NT2/D1 (cell line): ENCODE results near the gene RBPMS2.

Experiments
- DNase-seq: peaks from one replicate; pipeline ENCODE4 v3.0.0-alpha.2; 2011; ENCODE audit warnings: low read depth, low spot score
- H3K27me3 ChIP-seq: 2 replicates; pipeline ENCODE4 v1.6.0; 2011; ENCODE audit warnings: mild to moderate bottlenecking; ENCODE audit not compliant: insufficient read length, insufficient read depth
- H3K36me3 ChIP-seq: 2 replicates; pipeline ENCODE4 v1.6.1; 2011; ENCODE audit warnings: mild to moderate bottlenecking, low read length, mixed read lengths; ENCODE audit not compliant: insufficient read depth, insufficient read length
- H3K4me1 ChIP-seq: 2 replicates; pipeline ENCODE4 v1.5.1; 2011; ENCODE audit not compliant: insufficient read depth, insufficient read length
- H3K4me3 ChIP-seq: 2 replicates; pipeline ENCODE4 v1.5.1; 2011; ENCODE audit warnings: low read depth; ENCODE audit not compliant: insufficient read length
- H3K9ac ChIP-seq: 2 replicates; pipeline ENCODE4 v1.6.0; 2011; ENCODE audit warnings: low read depth; ENCODE audit not compliant: insufficient read length
- H3K9me3 ChIP-seq: 2 replicates; pipeline ENCODE4 v1.5.1; 2011; ENCODE audit warnings: mild to moderate bottlenecking, low read length; ENCODE audit not compliant: insufficient read depth
- SUZ12 ChIP-seq: IDR thresholded peaks from 2 replicates; pipeline ENCODE4 v1.6.1; 2011; ENCODE audit not compliant: insufficient read length, insufficient read depth; ENCODE audit errors: extremely low read depth
- YY1 ChIP-seq: IDR thresholded peaks from 2 replicates; pipeline ENCODE4 v1.6.1; 2011; ENCODE audit not compliant: insufficient read length, insufficient read depth
- ZNF274 ChIP-seq: IDR thresholded peaks from 2 replicates; pipeline ENCODE4 v1.6.1; 2011; ENCODE audit warnings: mild to moderate bottlenecking, low read depth, low read length

The RBPMS2 gene

DNA sequence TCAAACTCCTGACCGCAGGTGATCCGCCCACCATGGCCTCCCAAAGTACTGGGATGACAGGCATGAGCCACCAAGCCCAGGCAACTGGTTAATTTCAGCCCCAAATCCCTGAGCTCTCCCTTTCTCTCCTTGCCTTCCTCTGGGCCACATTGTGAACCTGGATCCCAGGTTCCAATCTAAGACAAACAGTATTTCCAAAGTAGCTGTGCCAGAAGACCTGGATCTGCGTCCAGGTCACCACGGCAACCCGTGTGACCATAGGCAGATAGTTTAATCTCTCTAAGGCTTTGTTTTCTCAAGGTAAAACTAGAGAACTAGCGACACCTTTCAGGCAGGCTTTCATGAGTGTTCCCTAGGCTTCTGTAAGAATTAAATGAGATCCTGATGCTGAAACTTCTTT lies 5.9 kb upstream of the RBPMS2 start:
- TF ChIP-seq ZNF274 (no peak), SUZ12 (no peak), YY1 (no peak)
- Histone ChIP-seq H3K4me3 (no peak overlapping the region), H3K36me3 (no peaks in the 10 kb centered on the region), H3K4me1 (peaks cover 9% of the 10 kb centered on the region), H3K9me3 (no peaks in the 10 kb centered on the region), H3K27me3 (no peaks in the 10 kb centered on the region), H3K9ac (no peak overlapping the region)
- DNase-seq = no peak

DNA sequence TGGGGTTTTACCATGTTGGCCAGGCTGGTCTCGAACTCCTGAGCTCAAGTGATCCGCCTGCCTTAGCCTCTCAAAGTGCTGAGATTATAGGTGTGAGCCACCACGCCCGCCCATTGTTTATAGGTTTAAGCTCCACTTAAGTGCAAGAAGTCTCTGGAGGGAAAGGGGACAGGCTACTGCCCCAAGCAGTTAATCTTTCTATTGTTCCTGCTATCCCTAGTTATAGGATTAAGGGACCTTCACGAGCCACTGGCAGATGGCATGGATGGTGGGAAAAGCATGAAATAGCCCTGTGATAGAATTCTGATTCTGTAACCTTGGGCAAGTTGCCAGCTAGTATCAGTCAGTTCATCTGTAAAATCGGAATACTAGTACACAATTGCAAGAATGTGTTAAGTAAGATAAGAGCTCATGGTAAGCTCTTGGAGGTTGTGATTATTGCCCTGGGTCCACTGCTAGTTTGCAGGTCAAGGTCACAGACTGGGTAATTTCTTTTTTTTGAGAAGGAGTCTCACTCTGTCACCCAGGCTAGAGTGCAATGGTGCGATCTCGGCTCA lies 5.3 kb upstream of the RBPMS2 start:
- no peaks in the 10 kb centered on the region for H3K27me3 ChIP-seq
- no peak for TF ChIP-seq YY1
- no peak for TF ChIP-seq SUZ12
- no peak for TF ChIP-seq ZNF274
- no peak overlapping the region for H3K4me3 ChIP-seq
- H3K9ac ChIP-seq = no peak overlapping the region
- H3K4me1 ChIP-seq = peaks cover 11% of the 10 kb centered on the region
- H3K36me3 ChIP-seq = no peaks in the 10 kb centered on the region
- H3K9me3 ChIP-seq = no peaks in the 10 kb centered on the region
- DNase-seq = no peak

DNA sequence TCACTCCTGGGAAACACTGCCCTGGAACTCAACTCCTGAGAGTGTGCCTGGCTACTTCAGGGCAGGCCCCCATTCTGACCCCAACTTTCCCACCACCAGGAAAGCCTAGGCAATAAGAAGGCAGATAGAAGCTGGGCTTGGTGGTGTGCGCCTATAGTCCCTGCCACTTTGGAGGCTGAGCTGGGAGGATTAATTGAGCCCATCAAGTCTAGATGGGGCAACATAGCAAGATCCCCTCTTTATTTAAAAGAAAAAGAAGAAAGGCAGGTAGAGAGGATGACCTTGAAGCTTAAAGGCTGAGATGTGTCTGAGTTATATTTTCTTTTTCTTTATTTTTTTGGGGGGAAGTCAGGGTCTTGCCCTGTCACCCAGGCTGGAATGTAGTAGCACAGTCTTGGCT lies 4.2 kb upstream of the RBPMS2 start:
- H3K9ac ChIP-seq = no peak overlapping the region
- peaks cover 11% of the 10 kb centered on the region for H3K4me1 ChIP-seq
- no peaks in the 10 kb centered on the region for H3K36me3 ChIP-seq
- no peak for DNase-seq
- TF ChIP-seq SUZ12 = no peak
- no peak for TF ChIP-seq ZNF274
- TF ChIP-seq YY1 = no peak
- H3K4me3 ChIP-seq = no peak overlapping the region
- no peaks in the 10 kb centered on the region for H3K9me3 ChIP-seq
- H3K27me3 ChIP-seq = no peaks in the 10 kb centered on the region

DNA sequence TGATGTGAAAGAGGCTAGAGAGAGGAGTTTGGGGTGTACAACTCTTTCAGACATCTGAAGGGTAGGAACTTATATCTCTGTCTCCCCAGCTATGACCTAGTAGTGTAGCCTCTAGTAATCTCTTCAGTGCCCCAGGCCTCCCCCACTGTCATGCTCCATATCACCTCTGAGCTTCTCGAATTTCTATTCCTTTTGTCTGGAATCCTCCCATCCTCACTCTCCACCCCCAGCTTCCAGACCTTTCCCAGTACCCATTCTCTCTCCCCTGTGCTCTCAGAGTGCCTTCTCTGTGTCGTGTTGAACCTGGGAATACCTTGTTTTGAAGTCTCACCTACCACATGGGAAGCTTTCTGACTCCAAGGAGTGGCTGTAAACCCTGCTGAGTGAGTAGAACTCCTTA lies 3.6 kb upstream of the RBPMS2 start:
- Histone ChIP-seq H3K9ac (peak overlapping the region; percentile 29), H3K27me3 (no peaks in the 10 kb centered on the region), H3K36me3 (no peaks in the 10 kb centered on the region), H3K4me1 (peaks cover 11% of the 10 kb centered on the region), H3K4me3 (no peak overlapping the region), H3K9me3 (no peaks in the 10 kb centered on the region)
- TF ChIP-seq YY1 (no peak), SUZ12 (no peak), ZNF274 (no peak)
- DNase-seq = no peak

DNA sequence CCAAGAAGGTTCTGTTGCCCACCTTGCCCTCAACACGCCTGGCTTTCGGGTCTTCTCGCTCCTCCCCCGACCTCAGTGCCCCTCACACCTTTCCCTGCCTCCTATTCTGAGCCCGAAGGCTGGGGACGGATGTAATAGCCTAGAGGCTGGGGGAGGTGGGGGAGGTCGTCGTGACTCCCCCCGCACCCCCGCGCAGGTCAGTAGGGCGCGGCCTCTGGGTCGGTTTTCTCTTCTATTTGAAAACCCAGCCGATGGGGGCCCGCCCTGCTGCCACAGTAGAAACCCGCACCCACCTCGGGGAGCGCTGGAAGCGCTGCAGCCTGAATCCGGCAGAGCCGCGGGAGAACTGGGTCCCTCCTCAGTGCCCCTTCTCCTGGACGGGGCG lies 1.0 kb upstream of the RBPMS2 start:
- peak overlapping the region; percentile 81 for H3K9ac ChIP-seq

DNA sequence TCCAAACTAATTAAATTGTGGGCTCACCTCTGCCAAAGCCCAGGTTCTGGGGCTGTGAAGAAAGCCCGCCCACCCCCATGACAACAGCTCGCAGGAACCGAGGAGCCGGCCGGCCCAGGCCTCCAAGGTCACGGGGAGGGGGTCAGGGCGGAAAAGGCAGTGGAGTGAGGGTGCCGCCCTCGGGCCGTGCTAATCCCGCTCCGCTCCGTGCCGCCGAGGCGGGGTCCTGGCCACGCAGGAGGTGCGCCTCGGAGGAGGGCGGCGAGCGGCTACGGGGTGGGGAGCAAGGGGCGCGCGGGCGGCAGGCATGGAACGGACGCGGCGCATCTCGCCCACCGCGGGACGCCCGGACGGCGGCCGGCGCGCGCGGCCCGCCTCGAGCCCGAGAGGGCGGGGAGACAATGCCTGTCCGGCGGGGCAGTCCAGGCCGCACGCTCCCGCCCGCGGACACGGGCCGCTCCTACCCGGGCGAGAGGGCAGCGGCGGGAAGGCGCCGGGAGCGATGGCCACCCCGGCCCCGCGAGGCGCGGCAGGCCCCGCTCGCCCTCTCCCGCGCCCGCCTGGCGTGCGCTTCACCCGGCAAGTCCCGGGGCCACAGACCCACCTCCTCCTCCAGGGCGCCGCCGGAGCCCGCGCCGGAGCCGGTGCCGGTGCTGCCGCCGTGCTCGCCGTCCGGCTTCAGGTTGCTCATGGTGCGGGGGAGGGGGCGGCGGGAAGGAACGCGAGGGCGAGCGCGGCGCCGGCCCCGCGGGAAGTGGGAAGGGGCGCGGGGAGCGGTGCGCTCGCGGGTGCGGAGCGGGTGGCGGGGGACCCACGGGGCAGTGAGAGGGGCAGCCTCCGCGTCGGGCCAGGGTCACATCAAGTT lies 528 bp downstream of the RBPMS2 start:
- Histone ChIP-seq H3K9me3 (no peaks in the 10 kb centered on the region), H3K27me3 (no peaks in the 10 kb centered on the region), H3K9ac (peak overlapping the region; percentile 91), H3K4me1 (peaks cover 19% of the 10 kb centered on the region), H3K4me3 (peak overlapping the region; percentile 80), H3K36me3 (peaks cover 12% of the 10 kb centered on the region)
- no peak for DNase-seq
- TF ChIP-seq SUZ12 (no peak), YY1 (no peak), ZNF274 (no peak)

More for the DNA sequence above, 1.0 kb upstream of the RBPMS2 start:
- no peak for TF ChIP-seq SUZ12
- no peak for TF ChIP-seq YY1
- no peak for TF ChIP-seq ZNF274
- H3K4me3 ChIP-seq = peak overlapping the region; percentile 55
- H3K4me1 ChIP-seq = peaks cover 16% of the 10 kb centered on the region
- no peaks in the 10 kb centered on the region for H3K27me3 ChIP-seq
- no peaks in the 10 kb centered on the region for H3K9me3 ChIP-seq
- no peak for DNase-seq
- peaks cover 12% of the 10 kb centered on the region for H3K36me3 ChIP-seq

DNA sequence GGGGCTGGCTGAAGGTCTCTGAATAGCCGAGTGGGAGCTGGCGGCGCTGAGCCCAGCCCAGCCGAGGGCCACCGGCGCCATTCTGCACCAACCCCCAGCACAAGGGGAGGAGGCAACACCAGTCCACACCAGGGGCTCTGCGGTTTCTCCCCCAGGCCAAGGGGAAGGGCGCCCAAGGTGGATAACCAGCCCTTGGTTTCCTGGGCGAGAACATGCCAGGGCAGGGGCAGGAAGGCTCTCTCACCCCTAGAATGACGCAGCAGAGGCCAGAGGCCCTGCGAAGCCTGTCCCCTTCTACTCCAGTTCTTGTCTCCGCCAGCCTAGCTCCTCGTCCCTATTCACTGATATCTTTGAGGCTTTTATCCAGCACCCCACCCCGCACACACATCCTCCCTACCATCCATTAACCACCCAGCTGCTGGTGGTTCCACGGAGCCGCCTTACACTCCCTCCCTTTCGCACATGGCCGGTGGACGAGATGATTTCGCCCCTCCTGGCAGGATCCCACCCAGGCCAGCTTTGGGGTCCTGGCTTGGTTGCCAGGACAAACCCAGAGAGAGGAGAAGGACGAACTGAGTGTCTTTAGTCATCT lies 1.3 kb downstream of the RBPMS2 start:
- peak overlapping the region; percentile 80 for H3K4me3 ChIP-seq
- H3K9ac ChIP-seq = peak overlapping the region; percentile 91

More for the DNA sequence above, 1.3 kb downstream of the RBPMS2 start:
- TF ChIP-seq YY1 = no peak
- TF ChIP-seq ZNF274 = no peak
- no peak for TF ChIP-seq SUZ12
- DNase-seq = no peak
- peaks cover 12% of the 10 kb centered on the region for H3K36me3 ChIP-seq
- no peaks in the 10 kb centered on the region for H3K9me3 ChIP-seq
- H3K27me3 ChIP-seq = no peaks in the 10 kb centered on the region
- H3K4me1 ChIP-seq = peaks cover 19% of the 10 kb centered on the region
